T-helper 2 cell (primary cell): ENCODE measurements around the gene TTC12.

ENCODE experiments used
- DNase-seq, 5 experiments: peaks; one replicate each; pipeline versions ENCODE4 v3.0.0 to v3.0.0-alpha.2; 2012 to 2022
- total RNA-seq, 2 donors: gene quantifications; one replicate each; lab custom pipeline; 2026; lab: John Stamatoyannopoulos, UW

The TTC12 gene
- total RNA-seq: 20.9 to 24.6 reads per million in 2 donors

GRCh38 chr11:113314389-113315301 is at the start of gene TTC12:
Gene TTC12 (plus strand): TSS chr11:113314583. CDS start chr11:113316258, 1,675 bp downstream.
- DNase-seq: peak; percentile 79 to 92 (median 85)

- DNase-seq: no peak
Observed at GRCh38 chr11:113265362-113265761, 49.0 kb upstream of the TTC12 start.

GRCh38 chr11:113267493-113267892 is 46.9 kb upstream of the TTC12 start:
- no peak for DNase-seq

GRCh38 chr11:113269096-113269495 is 45.3 kb upstream of the TTC12 start:
- DNase-seq: no peak

- DNase-seq: no peak
Observed at GRCh38 chr11:113269636-113270035, 44.7 kb upstream of the TTC12 start.

- no peak for DNase-seq
Observed at GRCh38 chr11:113270080-113270479, 44.3 kb upstream of the TTC12 start.

GRCh38 chr11:113271551-113272245 is 42.7 kb upstream of the TTC12 start:
- no peak for DNase-seq

GRCh38 chr11:113272281-113272680 is 42.1 kb upstream of the TTC12 start:
- DNase-seq: no peak

GRCh38 chr11:113272927-113273615 is 41.3 kb upstream of the TTC12 start:
- DNase-seq: no peak

- DNase-seq: no peak
Observed at GRCh38 chr11:113273720-113274119, 40.7 kb upstream of the TTC12 start.

- DNase-seq: no peak
Observed at GRCh38 chr11:113274713-113275582, 39.4 kb upstream of the TTC12 start.

- DNase-seq: no peak
Observed at GRCh38 chr11:113275602-113276001, 38.8 kb upstream of the TTC12 start.

GRCh38 chr11:113276466-113276865 is 37.9 kb upstream of the TTC12 start:
- DNase-seq: no peak

GRCh38 chr11:113277907-113278306 is 36.5 kb upstream of the TTC12 start:
- no peak for DNase-seq

- DNase-seq: no peak
Observed at GRCh38 chr11:113278481-113278880, 35.9 kb upstream of the TTC12 start.

- no peak for DNase-seq
Observed at GRCh38 chr11:113278925-113279324, 35.5 kb upstream of the TTC12 start.

- no peak for DNase-seq
Observed at GRCh38 chr11:113279591-113279990, 34.8 kb upstream of the TTC12 start.

GRCh38 chr11:113281052-113281725 is 33.2 kb upstream of the TTC12 start:
- DNase-seq: no peak

GRCh38 chr11:113282898-113283437 is 31.4 kb upstream of the TTC12 start:
- no peak for DNase-seq

- DNase-seq: no peak
Observed at GRCh38 chr11:113283881-113284280, 30.5 kb upstream of the TTC12 start.

- no peak for DNase-seq
Observed at GRCh38 chr11:113286009-113286408, 28.4 kb upstream of the TTC12 start.
